Mesodermal cell (in vitro differentiated cells): ENCODE measurements around the gene PRUNE1.

ENCODE experiments used
- H3K27ac ChIP-seq: 2 replicates; pipeline ENCODE4 v1.7.0; 2013; ENCODE audit warnings: mild to moderate bottlenecking, low read depth, low read length, moderate library complexity; ENCODE audit not compliant: severe bottlenecking
- H3K36me3 ChIP-seq: 2 replicates; pipeline ENCODE4 v1.7.1; 2013; ENCODE audit warnings: mild to moderate bottlenecking, low read length, moderate library complexity; ENCODE audit not compliant: control insufficient read depth, insufficient read depth
- H3K4me1 ChIP-seq: one replicate; pipeline ENCODE4 v1.7.1; 2013; ENCODE audit warnings: mild to moderate bottlenecking, low read length; ENCODE audit not compliant: insufficient read depth, control insufficient read depth, poor library complexity, severe bottlenecking
- H3K4me3 ChIP-seq: 2 replicates; pipeline ENCODE4 v1.7.0; 2013; ENCODE audit warnings: low read length, control low read depth, mild to moderate bottlenecking; ENCODE audit not compliant: insufficient read depth, poor library complexity, severe bottlenecking; ENCODE audit errors: extremely low read depth
- H3K9me3 ChIP-seq: 2 replicates; pipeline ENCODE4 v1.7.1; 2013; ENCODE audit warnings: mild to moderate bottlenecking, low read length, moderate library complexity; ENCODE audit not compliant: control insufficient read depth
- WGBS, 2 experiments: methylation state at CpG; one replicate each; pipeline ENCODE4 v1.1.5; 2013; ENCODE audit warnings: missing lambda C conversion rate in 2 of 2; ENCODE audit not compliant: insufficient coverage in 2 of 2; 5-methylcytosine and 5-hydroxymethylcytosine counted together

Gene PRUNE1

DNA sequence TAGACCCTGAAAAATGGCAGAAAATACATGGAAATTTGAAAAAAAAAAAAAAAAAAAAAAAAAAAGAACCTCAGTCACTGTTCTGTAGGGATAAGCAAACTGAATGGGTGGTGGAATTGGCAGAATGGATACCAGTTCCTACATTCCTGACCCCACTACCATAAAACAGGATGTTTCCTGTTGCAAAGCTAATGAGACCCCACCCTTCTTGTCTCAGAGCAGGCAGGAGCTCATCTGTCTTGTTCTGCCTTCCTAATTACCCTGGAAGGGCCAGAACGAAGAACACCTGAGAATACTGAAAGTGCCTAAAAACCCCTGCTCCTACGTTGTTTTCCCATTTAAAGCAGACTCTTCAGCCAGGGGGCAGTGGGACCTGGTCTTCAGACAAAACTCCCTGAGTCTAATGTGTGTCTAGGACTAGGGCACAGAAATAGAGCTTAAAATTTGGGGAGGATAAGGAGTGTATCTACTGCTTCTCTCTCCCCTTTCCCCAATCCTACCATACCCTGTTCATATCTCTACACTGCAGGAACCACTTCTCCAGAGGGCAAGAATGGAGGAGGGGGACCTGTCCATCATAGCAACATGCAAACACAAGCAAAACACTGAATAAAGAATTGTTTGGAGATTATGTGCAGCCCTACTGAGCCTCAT is 43.2 kb downstream of the PRUNE1 start:
- 100% methylated on average over 1 of the region's 2 CpGs; no CpG with 5 or more reads in 1 of the 2 experiments for WGBS, 2 experiments
- peaks cover 6% of the 10 kb centered on the region for H3K4me1 ChIP-seq
- peaks cover 61% of the 10 kb centered on the region for H3K36me3 ChIP-seq
- no peak overlapping the region for H3K27ac ChIP-seq
- no peak overlapping the region for H3K4me3 ChIP-seq
- no peaks in the 10 kb centered on the region for H3K9me3 ChIP-seq

DNA sequence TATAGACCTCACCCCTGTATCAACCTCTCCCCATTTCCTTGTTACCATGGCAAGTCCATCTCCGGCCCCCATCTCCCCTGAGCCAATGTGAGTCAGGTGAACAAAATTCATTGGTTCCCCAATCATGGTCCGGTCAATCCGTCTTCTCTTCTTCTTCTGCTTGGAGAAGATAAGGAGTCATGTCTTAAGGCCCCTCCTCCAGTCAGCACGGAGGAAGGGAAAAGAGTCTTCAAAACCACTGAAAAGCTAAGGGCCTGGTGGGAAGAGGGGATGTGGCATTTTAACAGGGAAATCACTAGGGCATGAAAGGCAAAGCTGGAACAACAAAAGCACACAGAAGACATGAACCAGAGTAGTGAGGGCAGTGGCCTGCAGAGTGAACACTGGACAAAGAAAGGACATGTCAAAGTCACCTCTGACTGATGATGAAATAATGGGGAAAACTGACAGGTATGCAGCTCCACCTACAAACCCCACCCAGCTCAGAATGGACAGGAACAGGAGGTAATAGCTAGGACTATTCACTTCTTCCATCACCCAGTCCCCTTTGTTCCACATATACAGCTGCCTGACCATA is 46.8 kb downstream of the PRUNE1 start:
- peaks cover 18% of the 10 kb centered on the region for H3K4me1 ChIP-seq
- H3K9me3 ChIP-seq: no peaks in the 10 kb centered on the region
- WGBS, 2 experiments: 94 to 100% methylated on average over 1 to 4 of the region's 4 CpGs
- H3K4me3 ChIP-seq: no peak overlapping the region
- peaks cover 78% of the 10 kb centered on the region for H3K36me3 ChIP-seq
- H3K27ac ChIP-seq: no peak overlapping the region

DNA sequence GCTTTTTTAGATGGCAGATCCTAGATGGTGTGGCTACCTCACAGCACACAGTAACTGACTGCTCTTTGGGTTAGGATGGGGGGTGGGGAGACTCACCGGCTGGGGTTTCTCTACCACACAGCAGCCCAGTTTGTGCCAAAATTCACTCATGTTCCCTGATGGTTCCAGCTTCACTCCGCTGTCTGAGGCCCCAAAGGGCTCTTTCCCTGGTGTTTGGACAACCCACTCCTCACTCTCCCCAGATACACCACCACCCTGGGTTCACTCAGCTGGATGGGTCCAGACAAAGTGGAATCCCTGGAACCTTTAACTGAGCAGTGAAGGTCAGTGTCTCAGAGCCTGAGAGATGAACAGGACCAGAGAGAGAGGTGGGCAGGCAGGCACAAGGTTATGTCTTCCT is 47.3 kb downstream of the PRUNE1 start:
- Histone ChIP-seq H3K4me1 (peaks cover 18% of the 10 kb centered on the region), H3K27ac (no peak overlapping the region), H3K36me3 (peaks cover 75% of the 10 kb centered on the region), H3K4me3 (no peak overlapping the region), H3K9me3 (no peaks in the 10 kb centered on the region)
- 83% methylated on average over 1 of the region's 2 CpGs; no CpG with 5 or more reads in 1 of the 2 experiments for WGBS, 2 experiments

DNA sequence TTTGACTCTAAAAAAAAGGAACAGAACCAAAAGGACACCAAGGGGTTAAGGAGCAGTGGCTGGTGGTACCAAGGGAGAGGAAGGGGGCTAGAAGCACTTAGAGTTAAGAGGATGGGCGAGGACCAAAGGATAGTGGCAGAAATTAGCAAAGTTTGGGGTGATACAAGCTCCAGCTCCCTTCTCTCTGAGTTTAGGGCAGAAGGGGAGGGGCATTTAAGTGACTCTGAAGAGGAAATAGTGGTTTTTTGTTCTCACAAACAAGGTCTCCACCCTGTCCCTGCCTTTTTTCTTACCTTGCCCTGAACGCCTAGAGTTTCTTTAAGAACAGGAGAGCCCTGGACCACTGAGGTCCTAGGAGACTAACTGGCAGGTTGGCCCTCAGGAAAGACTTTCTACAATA is 47.9 kb downstream of the PRUNE1 start:
- Histone ChIP-seq H3K4me1 (peaks cover 18% of the 10 kb centered on the region), H3K36me3 (peaks cover 69% of the 10 kb centered on the region), H3K27ac (no peak overlapping the region), H3K4me3 (no peak overlapping the region), H3K9me3 (no peaks in the 10 kb centered on the region)
- 60 to 77% methylated on average over 2 of the region's 2 CpGs for WGBS, 2 experiments

DNA sequence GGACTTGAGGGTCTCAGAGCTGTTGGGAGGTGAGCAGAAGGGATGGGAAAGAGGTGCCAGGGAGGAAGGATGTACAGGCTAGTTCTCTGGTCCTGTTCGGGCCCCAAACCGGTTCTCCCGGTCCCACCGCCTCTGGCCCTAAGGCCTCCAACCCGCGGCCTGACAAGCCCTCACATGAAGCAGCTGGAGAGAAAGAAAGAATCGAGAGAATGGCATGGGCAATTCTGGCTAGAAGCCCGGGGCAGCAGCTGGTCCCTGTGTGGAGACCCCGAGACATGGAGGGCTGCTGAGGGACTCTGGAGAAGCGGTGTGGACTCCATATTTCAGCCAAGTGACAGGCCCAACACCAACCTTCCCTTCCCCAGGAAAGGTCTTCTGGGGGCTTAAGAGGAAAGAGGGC is 50.4 kb downstream of the PRUNE1 start:
- peaks cover 63% of the 10 kb centered on the region for H3K36me3 ChIP-seq
- H3K9me3 ChIP-seq: no peaks in the 10 kb centered on the region
- H3K4me3 ChIP-seq: peak overlapping the region; percentile 98
- WGBS, 2 experiments: 0% methylated on average over 5 to 7 of the region's 10 CpGs
- peak overlapping the region; percentile 94 for H3K27ac ChIP-seq
- peaks cover 25% of the 10 kb centered on the region for H3K4me1 ChIP-seq

DNA sequence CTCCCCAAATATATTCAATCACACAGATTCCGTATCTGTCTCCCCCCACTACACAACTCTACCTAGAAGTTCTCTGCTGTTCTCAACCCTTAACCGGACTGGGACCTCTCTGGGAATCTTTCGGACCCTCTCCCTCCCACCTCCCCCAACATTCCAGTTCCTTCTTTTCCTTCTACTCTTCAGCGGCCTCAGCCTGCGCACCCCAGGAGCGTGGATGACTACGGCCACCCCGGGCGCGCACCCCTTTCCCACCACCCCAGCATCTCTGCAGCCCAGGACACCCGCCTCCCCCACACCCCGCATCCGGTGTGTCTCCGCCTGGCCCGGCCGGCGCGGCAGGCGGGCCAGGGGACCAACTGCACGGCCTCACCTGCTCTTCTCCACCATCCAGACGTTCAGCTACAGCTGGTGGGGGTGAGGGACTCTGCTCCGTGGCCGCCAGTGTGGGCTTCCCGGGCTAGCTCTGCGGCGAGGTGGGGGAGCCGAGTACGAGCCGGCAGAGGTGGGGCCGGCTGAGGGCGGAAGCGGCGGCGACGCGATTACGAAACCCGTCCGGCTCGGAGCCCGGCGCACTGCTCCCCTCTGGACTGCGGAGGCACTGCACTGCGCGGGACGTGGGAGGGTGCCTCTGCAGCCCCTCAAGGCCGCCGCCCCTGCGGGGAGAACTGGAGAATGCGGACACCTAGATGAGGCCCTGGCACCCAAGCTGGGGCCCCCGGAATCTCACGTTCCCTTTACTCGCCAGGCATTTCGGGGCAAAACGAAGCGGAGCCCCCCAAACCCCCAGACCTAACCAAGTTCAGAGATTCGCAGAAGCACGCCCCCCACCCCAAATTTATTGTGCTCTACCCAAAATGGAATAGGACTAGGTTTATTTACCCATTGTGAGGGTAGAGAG is 51.1 kb downstream of the PRUNE1 start, which contains the start of gene CDC42SE1:
CDC42SE1 (minus strand) TSS at position 514 of the 898 bp plus-strand sequence. CDS start 3,892 bp downstream, outside the sequence.
- H3K9me3 ChIP-seq: no peaks in the 10 kb centered on the region
- H3K27ac ChIP-seq: peak within 1 kb of the TSS; percentile 94
- peaks cover 63% of the 10 kb centered on the region for H3K36me3 ChIP-seq
- 0% methylated on average over 41 to 45 of the region's 58 CpGs for WGBS, 2 experiments
- peaks cover 31% of the 10 kb centered on the region for H3K4me1 ChIP-seq
- peak within 1 kb of the TSS; percentile 98 for H3K4me3 ChIP-seq

DNA sequence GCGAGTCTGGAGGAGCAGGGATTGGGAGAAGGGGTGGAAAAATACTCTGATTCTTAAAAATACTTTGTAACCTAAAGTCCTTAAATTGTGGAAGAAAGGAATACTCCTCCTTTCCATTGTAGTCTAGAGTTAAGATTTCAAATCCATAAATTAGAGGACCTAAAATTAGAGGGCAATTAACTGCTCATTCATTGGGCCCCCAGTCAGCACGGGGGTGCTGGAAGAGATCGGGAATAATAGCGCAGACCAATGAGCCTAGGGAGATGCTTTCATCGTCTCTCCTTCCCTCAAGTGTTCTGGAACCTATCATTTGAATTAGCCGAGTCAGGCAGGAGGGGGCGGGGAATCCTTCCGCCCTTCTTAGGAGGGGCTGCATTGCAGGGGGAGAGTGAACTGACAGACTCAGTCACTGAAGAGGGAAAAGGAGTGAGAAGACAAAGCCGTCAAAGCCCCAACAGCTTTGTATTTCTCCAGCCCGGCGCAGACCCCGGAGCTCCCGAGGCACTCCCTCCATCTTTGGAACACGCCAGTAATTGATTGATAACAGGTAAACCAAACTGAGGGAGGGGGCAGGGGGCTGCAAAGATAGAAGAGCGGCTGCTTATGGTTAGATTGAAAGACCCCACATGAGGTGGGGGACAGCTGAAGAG is 51.9 kb downstream of the PRUNE1 start, which contains the start of gene MLLT11:
MLLT11 (plus strand) TSS at position 391 of the 650 bp plus-strand sequence. CDS start 6,828 bp downstream, outside the sequence.
- WGBS, 2 experiments: 0 to 2% methylated on average over 1 to 11 of the region's 15 CpGs

DNA sequence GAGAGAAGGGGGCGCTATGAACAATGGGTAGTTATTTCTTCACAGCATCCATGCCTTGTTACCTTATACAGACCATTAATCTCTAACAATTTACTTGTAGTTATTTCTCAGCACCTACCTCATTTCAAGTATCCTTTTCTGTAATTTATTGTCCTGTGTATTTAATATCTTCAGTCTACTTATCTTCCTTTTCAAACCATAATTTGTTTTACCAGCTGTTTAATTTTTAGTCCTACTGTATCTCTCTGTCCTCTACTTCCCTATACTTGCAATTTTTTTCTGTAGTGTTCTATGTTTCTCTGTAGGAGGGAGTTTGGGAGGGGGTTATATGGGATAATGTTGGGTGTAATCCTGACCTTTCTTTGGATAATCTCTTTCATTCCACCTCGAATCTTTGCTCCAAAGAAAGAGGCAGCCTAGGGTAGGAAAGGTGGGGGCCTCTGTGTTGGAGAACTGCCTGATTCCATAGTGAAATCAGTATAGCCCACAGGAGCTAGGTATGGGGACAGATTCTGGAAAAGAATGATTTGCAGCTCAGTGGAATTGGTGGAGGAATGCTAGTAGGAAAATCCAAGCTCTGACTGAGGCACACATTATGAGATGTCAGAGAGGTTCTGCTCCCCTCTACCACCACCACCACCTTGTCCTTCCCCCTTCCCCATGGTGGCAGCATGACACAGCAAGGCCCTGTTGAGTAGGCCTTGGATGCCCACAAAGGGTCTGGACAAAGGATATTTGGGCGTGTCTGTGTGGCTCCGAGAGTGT is 52.6 kb downstream of the PRUNE1 start:
- WGBS, 2 experiments: no CpG with 5 or more reads among the region's 4 CpGs
- Histone ChIP-seq H3K9me3 (no peaks in the 10 kb centered on the region), H3K27ac (peak overlapping the region; percentile 94), H3K4me1 (peaks cover 31% of the 10 kb centered on the region), H3K36me3 (peaks cover 63% of the 10 kb centered on the region), H3K4me3 (peak overlapping the region; percentile 98)

More for the DNA sequence above, 51.9 kb downstream of the PRUNE1 start, which contains the start of gene MLLT11:
- Histone ChIP-seq H3K4me3 (peak within 1 kb of the TSS; percentile 98), H3K36me3 (peaks cover 63% of the 10 kb centered on the region), H3K4me1 (peaks cover 31% of the 10 kb centered on the region), H3K9me3 (no peaks in the 10 kb centered on the region), H3K27ac (peak within 1 kb of the TSS; percentile 94)

DNA sequence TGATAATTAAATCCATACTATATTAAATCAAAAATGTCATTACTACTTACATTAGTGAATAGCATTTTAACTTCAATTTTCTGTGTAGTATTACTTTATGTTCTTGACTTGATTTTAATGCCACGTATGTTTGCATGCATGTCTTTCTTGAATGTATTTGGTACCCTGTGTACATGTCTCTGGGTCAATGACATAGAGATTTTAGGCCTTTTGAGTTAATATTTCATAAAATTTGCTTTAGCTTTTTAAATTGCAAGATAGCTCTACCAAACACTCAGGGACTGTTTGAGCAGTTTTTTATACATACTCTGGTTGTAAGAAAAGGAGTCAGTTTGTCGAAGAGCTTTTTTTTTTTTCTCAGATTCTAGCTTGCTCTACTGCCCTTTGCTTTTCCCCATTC is 53.5 kb downstream of the PRUNE1 start:
- Histone ChIP-seq H3K27ac (peak overlapping the region; percentile 94), H3K9me3 (no peaks in the 10 kb centered on the region), H3K4me3 (peak overlapping the region; percentile 98), H3K4me1 (peaks cover 23% of the 10 kb centered on the region), H3K36me3 (peaks cover 63% of the 10 kb centered on the region)
- 50% methylated on average over 1 of the region's 2 CpGs; no CpG with 5 or more reads in 1 of the 2 experiments for WGBS, 2 experiments
